Trophoblast cell (in vitro differentiated cells and primary cell): ENCODE data around the gene SIL1.
A peak's percentile ranks its signal among the peaks of the same experiment; 100 is the strongest.

Source experiments
- DNase-seq, 2 donors: peaks; one replicate each; pipeline ENCODE4 v3.0.0-alpha.2; 2016
- H2AFZ ChIP-seq: 2 replicates; pipeline ENCODE4 v1.6.1; 2013; ENCODE audit warnings: low read length, moderate library complexity, mild to moderate bottlenecking; ENCODE audit not compliant: insufficient read depth, poor library complexity
- H2AK5ac ChIP-seq: 2 replicates; pipeline ENCODE4 v1.6.1; 2013; ENCODE audit warnings: mild to moderate bottlenecking, low read length
- H2BK120ac ChIP-seq: 2 replicates; pipeline ENCODE4 v1.6.1; 2013; ENCODE audit warnings: low read length, mild to moderate bottlenecking, moderate library complexity; ENCODE audit not compliant: insufficient read depth, poor library complexity
- H2BK12ac ChIP-seq: 2 replicates; pipeline ENCODE4 v1.6.1; 2013; ENCODE audit warnings: mild to moderate bottlenecking, low read length, moderate library complexity
- H2BK5ac ChIP-seq: 2 replicates; pipeline ENCODE4 v1.6.1; 2013; ENCODE audit warnings: low read length, low read depth, moderate library complexity, mild to moderate bottlenecking; ENCODE audit not compliant: poor library complexity
- H3K14ac ChIP-seq: 2 replicates; pipeline ENCODE4 v1.6.1; 2013; ENCODE audit warnings: mild to moderate bottlenecking, low read length
- H3K18ac ChIP-seq: 2 replicates; pipeline ENCODE4 v1.6.1; 2013; ENCODE audit warnings: mild to moderate bottlenecking, low read length
- H3K23ac ChIP-seq: 2 replicates; pipeline ENCODE4 v1.6.1; 2013; ENCODE audit warnings: low read length
- H3K27ac ChIP-seq: 2 replicates; pipeline ENCODE4 v1.5.1; 2013; ENCODE audit warnings: low read depth, mild to moderate bottlenecking, inconsistent platforms, low read length, moderate library complexity
- H3K27me3 ChIP-seq: 2 replicates; pipeline ENCODE4 v1.6.1; 2013; ENCODE audit warnings: inconsistent platforms, mild to moderate bottlenecking, low read length, moderate library complexity; ENCODE audit not compliant: insufficient read depth
- H3K36me3 ChIP-seq, 2 experiments: 1 replicate in 1 of 2; 2 replicates in 1 of 2; pipeline ENCODE4 v1.6.1; 2013; ENCODE audit warnings: low read length in 2 of 2, mild to moderate bottlenecking in 2 of 2, moderate library complexity in 1 of 2; ENCODE audit not compliant: insufficient read depth in 2 of 2, control insufficient read depth in 1 of 2
- H3K4ac ChIP-seq: 2 replicates; pipeline ENCODE4 v1.6.1; 2013; ENCODE audit warnings: low read depth, mild to moderate bottlenecking, low read length, moderate library complexity
- H3K4me1 ChIP-seq, 2 experiments: 1 replicate in 1 of 2; 2 replicates in 1 of 2; pipeline ENCODE4 v1.6.1; 2013; ENCODE audit warnings: low read length in 2 of 2, mild to moderate bottlenecking in 2 of 2, moderate library complexity in 1 of 2; ENCODE audit not compliant: insufficient read depth in 2 of 2, control insufficient read depth in 1 of 2
- H3K4me2 ChIP-seq: 2 replicates; pipeline ENCODE4 v1.6.1; 2013; ENCODE audit warnings: inconsistent platforms, mild to moderate bottlenecking, low read length, moderate library complexity
- H3K4me3 ChIP-seq: 2 replicates; pipeline ENCODE4 v1.5.1; 2013; ENCODE audit warnings: mild to moderate bottlenecking, low read depth, low read length, inconsistent platforms
- H3K79me1 ChIP-seq: one replicate; pipeline ENCODE4 v1.6.1; 2013; ENCODE audit warnings: low read length
- H3K79me2 ChIP-seq: 2 replicates; pipeline ENCODE4 v1.6.1; 2013; ENCODE audit warnings: low read length, mild to moderate bottlenecking; ENCODE audit not compliant: control insufficient read depth, insufficient read depth, poor library complexity
- H3K9ac ChIP-seq: 2 replicates; pipeline ENCODE4 v1.6.1; 2013; ENCODE audit warnings: mild to moderate bottlenecking, low read length
- H3K9me3 ChIP-seq: 2 replicates; pipeline ENCODE4 v1.6.1; 2013; ENCODE audit warnings: low read depth, mild to moderate bottlenecking, control low read depth, inconsistent platforms, low read length; ENCODE audit not compliant: insufficient read depth
- H4K12ac ChIP-seq: 2 replicates; pipeline ENCODE4 v1.6.1; 2013; ENCODE audit warnings: low read depth, mild to moderate bottlenecking, low read length, moderate library complexity
- H4K8ac ChIP-seq: 2 replicates; pipeline ENCODE4 v1.6.1; 2013; ENCODE audit warnings: low read depth, mild to moderate bottlenecking, low read length, moderate library complexity
- H4K91ac ChIP-seq: one replicate; pipeline ENCODE4 v1.6.1; 2013; ENCODE audit warnings: low read depth, mild to moderate bottlenecking, low read length, moderate library complexity
- WGBS: extraction: QIAGEN DNeasy Blood & Tissue Kit; methylation state at CpG from one replicate; pipeline ENCODE4 v1.1.7; 2013; ENCODE audit warnings: missing lambda C conversion rate; ENCODE audit not compliant: insufficient read length, insufficient coverage; ENCODE audit errors: extremely low coverage; 5-methylcytosine and 5-hydroxymethylcytosine counted together

The SIL1 gene

GRCh38 chr5:139065306-139065705 lies 132.9 kb downstream of the SIL1 start:
- H2BK12ac ChIP-seq = no peak overlapping the region
- peaks cover 3% of the 10 kb centered on the region for H3K9me3 ChIP-seq
- H3K79me1 ChIP-seq = no peaks in the 10 kb centered on the region
- H3K4me1 ChIP-seq = peaks cover 8 to 11% of the 10 kb centered on the region in 2 experiments
- no peak overlapping the region for H3K9ac ChIP-seq
- no peak for DNase-seq
- no peaks in the 10 kb centered on the region for H3K36me3 ChIP-seq
- no peak overlapping the region for H3K27ac ChIP-seq
- H3K23ac ChIP-seq = no peak overlapping the region
- H3K4me3 ChIP-seq = no peak overlapping the region
- no peak overlapping the region for H2BK120ac ChIP-seq
- no peak overlapping the region for H2AK5ac ChIP-seq
- H4K12ac ChIP-seq = no peak overlapping the region
- no peak overlapping the region for H3K4ac ChIP-seq
- no peaks in the 10 kb centered on the region for H3K79me2 ChIP-seq
- H4K8ac ChIP-seq = no peak overlapping the region
- H3K4me2 ChIP-seq = no peak overlapping the region
- no peak overlapping the region for H2BK5ac ChIP-seq
- no peak overlapping the region for H2AFZ ChIP-seq
- no peak overlapping the region for H3K18ac ChIP-seq
- no peaks in the 10 kb centered on the region for H3K27me3 ChIP-seq
- H4K91ac ChIP-seq = no peak overlapping the region
- H3K14ac ChIP-seq = no peak overlapping the region

GRCh38 chr5:139064613-139065012 lies 133.6 kb downstream of the SIL1 start:
- no CpG with 5 or more reads among the region's 2 CpGs for WGBS

GRCh38 chr5:139063664-139064054 lies 134.5 kb downstream of the SIL1 start:
- Histone ChIP-seq H3K4ac (no peak overlapping the region), H3K4me3 (no peak overlapping the region), H2BK12ac (no peak overlapping the region), H4K12ac (no peak overlapping the region), H3K27ac (no peak overlapping the region), H2BK120ac (no peak overlapping the region), H2AFZ (no peak overlapping the region), H3K36me3 (no peaks in the 10 kb centered on the region), H3K27me3 (no peaks in the 10 kb centered on the region), H3K4me1 (peaks cover 8 to 11% of the 10 kb centered on the region in 2 experiments), H2BK5ac (no peak overlapping the region), H3K9ac (no peak overlapping the region), H3K18ac (no peak overlapping the region), H3K23ac (no peak overlapping the region), H3K4me2 (no peak overlapping the region), H3K79me2 (no peaks in the 10 kb centered on the region), H3K9me3 (peaks cover 3% of the 10 kb centered on the region), H4K91ac (no peak overlapping the region), H3K14ac (no peak overlapping the region), H3K79me1 (no peaks in the 10 kb centered on the region), H4K8ac (no peak overlapping the region), H2AK5ac (no peak overlapping the region)
- no peak for DNase-seq
- no CpG with 5 or more reads among the region's 1 CpG for WGBS

More at GRCh38 chr5:139064613-139065012, 133.6 kb downstream of the SIL1 start:
- H3K14ac ChIP-seq = no peak overlapping the region
- no peak overlapping the region for H3K4me2 ChIP-seq
- no peak overlapping the region for H2BK12ac ChIP-seq
- H3K36me3 ChIP-seq = no peaks in the 10 kb centered on the region
- no peak overlapping the region for H4K91ac ChIP-seq
- H2BK120ac ChIP-seq = no peak overlapping the region
- H3K79me1 ChIP-seq = no peaks in the 10 kb centered on the region
- peaks cover 8 to 11% of the 10 kb centered on the region in 2 experiments for H3K4me1 ChIP-seq
- H4K12ac ChIP-seq = no peak overlapping the region
- no peaks in the 10 kb centered on the region for H3K27me3 ChIP-seq
- no peak overlapping the region for H2BK5ac ChIP-seq
- no peak for DNase-seq
- H3K9me3 ChIP-seq = peaks cover 3% of the 10 kb centered on the region
- H2AK5ac ChIP-seq = no peak overlapping the region
- no peak overlapping the region for H3K4me3 ChIP-seq
- H2AFZ ChIP-seq = no peak overlapping the region
- H3K9ac ChIP-seq = no peak overlapping the region
- no peak overlapping the region for H3K18ac ChIP-seq
- no peak overlapping the region for H3K23ac ChIP-seq
- H4K8ac ChIP-seq = no peak overlapping the region
- no peak overlapping the region for H3K27ac ChIP-seq
- H3K4ac ChIP-seq = no peak overlapping the region
- H3K79me2 ChIP-seq = no peaks in the 10 kb centered on the region

- Histone ChIP-seq H3K18ac (no peak overlapping the region), H2AFZ (no peak overlapping the region), H2BK120ac (no peak overlapping the region), H4K8ac (no peak overlapping the region), H3K27ac (no peak overlapping the region), H3K36me3 (no peaks in the 10 kb centered on the region), H3K4me2 (no peak overlapping the region), H3K27me3 (no peaks in the 10 kb centered on the region), H3K79me2 (no peaks in the 10 kb centered on the region), H3K4me1 (peaks cover 8 to 11% of the 10 kb centered on the region in 2 experiments), H2BK12ac (peak overlapping the region; percentile 3), H3K23ac (no peak overlapping the region), H2AK5ac (no peak overlapping the region), H3K4ac (no peak overlapping the region), H2BK5ac (no peak overlapping the region), H4K91ac (peak overlapping the region; percentile 20), H3K14ac (no peak overlapping the region), H3K9ac (no peak overlapping the region), H3K9me3 (peaks cover 3% of the 10 kb centered on the region), H4K12ac (no peak overlapping the region), H3K79me1 (no peaks in the 10 kb centered on the region), H3K4me3 (no peak overlapping the region)
- WGBS = no CpG with 5 or more reads among the region's 1 CpG
- DNase-seq = no peak
Observed at GRCh38 chr5:139062910-139063663, 135.1 kb downstream of the SIL1 start.
